ENCODE measurements around the gene SRGAP2B. TPM values are rescaled to one million over a fixed set of nuclear protein-coding genes. Genes with fewer than 3 reads are reported as not detected.
"Not testable (repeated sequence)": the region's sequence is repeated elsewhere in the genome, so short reads cannot be mapped to it uniquely, and the experiment has no call there.

Gene SRGAP2B
- total RNA-seq, 1 experiment from 2014 or later, result 22.0 TPM

DNA sequence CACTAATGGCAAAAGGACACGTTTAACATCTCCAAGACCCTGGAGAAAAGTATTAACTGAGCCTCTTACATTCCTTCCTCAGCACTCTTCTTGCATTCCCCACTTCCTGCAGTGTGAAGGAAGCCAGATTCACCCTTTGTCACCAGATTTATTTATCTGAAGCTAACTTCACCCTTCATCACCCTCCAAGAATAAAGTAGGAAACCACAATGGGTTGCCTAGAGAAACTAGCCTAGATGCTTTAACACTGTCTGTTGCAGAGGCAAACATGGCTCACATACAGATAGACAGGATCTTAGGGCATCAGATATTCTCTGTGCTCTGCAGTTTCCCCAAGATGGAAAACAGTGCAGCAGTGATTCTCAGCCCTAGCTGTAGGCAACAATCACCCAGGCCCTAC is 147.6 kb downstream of the SRGAP2B start:
- DNase-seq (ENCODE audit: low read depth), result not testable (repeated sequence)

DNA sequence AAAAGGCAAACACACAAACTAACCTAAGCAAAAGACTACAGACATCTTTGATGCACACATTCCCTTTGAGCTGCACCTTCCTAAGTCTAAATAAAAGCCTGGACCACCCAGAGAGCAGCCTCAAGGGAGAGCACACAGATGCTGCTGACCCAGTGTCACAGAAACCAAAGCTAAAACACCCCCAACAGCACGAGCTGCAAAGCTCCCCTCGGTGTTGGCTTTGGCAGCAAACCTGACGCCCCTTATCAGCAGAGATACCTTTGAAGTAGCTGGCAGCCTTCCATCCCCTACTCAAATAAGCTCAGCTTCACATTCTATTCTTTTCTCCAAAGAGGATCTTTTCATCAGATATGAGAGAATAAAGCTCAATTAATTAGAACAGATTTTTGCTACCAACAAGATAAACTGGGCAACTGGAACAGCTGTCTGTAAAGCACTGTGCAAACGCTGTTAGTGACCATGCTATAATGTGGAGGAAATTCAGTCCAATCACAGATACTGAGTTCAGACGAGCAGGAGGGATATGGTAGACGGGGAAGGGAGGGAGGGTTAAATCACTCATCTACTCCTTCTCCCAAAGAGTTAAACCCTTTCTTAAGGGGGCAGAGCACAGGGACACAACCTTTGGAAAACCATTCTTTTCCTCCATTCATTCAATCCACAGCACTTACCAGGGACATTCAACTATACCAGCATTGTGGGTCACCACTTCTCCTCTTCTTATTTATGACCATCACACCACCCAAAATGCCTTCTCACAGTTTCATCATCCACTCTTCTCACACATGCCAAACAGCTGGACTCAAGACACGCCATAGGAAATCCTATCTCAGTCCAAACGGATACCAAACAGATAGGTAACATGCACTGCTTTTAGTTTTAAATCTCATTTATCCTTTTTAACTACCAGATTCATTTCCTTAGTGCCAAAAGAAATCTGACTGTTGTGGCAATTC is 148.3 kb downstream of the SRGAP2B start:
- DNase-seq (ENCODE audit: low read depth), result not testable (repeated sequence)

DNA sequence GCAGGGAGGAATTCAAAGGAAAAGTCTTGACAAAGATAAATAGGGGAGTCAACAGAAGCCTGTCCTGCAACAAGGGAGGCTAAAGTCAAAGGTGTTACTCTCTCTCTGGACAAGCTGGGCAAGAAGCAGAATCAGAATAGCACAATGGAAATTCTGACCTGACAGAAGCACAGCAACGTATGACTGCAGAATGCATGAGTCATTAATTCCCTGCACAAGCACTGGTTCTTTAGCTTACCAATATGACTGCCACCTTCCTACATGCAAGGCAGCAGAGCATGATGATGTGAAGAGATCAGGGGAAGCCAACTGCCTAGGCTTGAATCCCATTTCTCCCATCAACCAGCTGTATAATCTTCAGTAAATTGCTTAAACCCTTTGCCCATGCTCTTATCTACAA is 153.4 kb downstream of the SRGAP2B start:
- DNase-seq (ENCODE audit: low read depth), result not testable (repeated sequence)

DNA sequence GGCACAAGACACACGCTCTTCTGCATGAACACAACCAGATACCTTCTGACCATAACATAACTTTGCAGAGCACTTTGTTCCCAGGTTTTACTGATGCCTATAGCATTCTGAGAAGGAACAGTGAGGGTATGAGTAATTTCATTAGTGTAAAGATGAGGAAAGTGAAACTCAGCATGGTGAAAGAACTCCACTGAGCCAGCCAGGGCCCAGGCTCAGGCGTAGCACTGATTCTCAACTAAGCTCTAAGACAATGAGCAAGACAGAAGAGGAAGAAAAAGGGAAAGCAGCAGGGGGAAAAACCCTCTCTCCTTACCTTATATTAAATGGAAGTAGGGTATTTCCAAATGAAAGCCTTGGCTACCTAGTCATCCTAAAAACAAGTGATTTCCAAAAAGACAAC is 155.1 kb downstream of the SRGAP2B start:
- DNase-seq (ENCODE audit: low read depth), result not testable (repeated sequence)

DNA sequence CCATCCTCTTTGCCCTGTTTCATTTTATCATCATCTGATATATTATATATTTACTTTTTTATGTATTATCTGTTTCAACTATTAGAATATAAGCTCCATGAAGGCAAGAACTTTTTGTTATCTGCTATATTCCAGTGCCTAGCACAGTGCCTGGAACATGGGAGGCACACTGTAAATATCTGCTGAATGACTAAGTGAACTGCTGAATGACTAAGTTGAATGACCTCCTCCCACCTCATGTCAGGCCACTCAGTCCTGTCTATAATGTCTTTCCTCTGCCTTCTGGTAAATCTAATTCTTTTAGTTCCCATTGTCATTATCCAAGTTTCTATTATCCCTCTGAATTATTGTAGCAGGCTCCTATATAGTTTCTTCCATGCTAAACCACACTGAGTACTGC is 156.5 kb downstream of the SRGAP2B start:
- not testable (repeated sequence) for DNase-seq (ENCODE audit: low read depth)

DNA sequence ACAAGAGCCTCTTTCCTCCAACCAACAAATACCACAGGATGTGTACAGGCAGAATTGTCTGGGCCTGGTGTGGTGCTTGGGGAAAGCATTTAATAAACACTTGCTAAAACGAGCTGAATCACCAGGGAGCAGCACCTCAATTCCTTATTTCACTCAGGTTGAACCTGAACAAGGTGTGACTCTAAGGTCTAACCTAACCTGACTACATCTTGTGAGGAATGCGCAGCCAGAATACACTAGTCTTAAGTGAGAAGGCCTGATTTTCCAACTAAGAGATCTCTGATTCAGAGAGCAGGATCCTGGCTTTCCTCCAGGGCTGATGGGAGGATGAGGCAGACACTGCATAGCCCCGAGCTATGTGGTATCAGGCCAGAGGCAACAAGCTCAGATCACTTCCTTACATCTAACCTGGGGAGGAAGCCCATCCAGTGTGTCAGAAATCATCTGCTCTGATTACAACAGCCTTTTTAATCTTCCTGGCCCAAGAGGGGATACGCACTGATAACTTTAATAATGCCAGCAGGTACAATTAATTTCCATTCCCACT is 158.9 kb downstream of the SRGAP2B start:
- not testable (repeated sequence) for DNase-seq (ENCODE audit: low read depth)

DNA sequence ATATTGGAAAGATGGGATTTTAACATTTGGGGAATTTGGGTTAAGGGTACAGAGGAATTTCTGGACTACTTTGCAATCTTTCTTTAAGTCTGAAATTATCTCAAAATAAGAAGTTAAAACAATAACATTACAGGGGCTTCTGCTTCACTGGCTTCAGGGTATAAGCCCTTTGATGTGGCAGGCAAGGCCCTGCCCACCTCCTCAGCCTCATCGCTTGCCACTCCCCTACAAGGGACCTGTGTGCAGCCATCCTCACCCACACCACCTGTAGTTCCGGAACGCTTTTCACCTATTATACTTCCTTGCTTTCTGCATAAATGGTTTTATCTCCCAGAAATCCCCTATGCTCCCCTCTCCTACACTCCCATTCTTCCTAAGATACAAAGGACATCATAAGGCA is 159.8 kb downstream of the SRGAP2B start:
- DNase-seq (ENCODE audit: low read depth), result not testable (repeated sequence)

DNA sequence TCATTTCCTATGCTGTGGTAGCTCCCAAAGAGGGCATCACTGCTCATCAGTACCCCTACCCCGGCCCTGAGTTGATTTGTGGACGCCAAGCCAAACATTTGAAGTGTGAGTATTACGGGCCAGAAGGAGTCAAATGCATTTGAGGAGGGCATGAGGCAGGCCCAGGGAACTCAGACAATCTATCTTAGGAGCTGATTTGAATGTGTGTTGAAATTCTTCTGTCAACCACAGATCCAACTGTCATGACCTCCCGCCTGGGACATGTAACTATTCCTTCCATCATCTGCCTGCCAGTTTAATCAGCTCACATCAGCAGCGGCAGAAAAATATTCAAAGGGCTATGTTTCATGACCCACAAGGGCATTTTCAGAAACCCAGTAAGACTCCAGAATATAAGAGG is 162.1 kb downstream of the SRGAP2B start:
- DNase-seq (ENCODE audit: low read depth), result not testable (repeated sequence)

DNA sequence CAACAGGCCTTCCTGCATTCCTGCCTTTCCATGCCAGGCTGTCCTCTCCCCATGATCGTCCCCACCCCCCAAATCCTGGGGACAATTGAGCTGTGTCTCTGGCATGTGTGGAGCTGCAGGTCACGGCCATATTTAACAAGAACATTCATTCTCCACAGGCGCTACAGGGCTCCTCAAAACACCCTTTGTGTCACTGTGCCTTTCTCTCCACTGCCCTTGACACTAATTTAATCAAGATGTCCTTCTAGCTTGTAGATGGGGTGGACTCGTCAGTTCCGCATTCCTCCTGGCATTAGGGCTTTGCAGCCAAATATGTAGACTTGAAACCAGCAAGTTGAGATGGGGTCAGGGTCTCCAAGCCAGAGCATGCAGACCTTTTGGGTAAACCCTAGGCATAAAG is 163.0 kb downstream of the SRGAP2B start:
- not testable (repeated sequence) for DNase-seq (ENCODE audit: low read depth)

DNA sequence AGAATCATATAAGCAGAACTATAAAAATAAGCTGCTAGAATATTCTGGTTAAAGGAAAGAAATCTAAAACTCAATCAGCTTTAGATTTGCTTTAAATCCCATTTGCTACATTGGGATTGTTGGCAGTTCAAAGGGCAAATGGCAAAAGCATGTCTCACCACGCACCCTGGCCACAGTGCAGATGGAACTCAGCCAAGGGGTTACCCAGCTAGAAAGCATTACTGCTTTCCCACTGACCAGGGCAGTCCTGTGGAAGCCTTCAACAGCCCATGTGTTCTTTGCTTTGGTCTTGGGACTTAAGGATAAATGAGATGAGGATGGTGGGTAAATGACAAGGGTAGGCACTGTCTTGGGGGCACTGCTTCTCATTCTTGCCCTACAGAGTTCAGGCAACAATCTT is 163.6 kb downstream of the SRGAP2B start:
- not testable (repeated sequence) for DNase-seq (ENCODE audit: low read depth)

DNA sequence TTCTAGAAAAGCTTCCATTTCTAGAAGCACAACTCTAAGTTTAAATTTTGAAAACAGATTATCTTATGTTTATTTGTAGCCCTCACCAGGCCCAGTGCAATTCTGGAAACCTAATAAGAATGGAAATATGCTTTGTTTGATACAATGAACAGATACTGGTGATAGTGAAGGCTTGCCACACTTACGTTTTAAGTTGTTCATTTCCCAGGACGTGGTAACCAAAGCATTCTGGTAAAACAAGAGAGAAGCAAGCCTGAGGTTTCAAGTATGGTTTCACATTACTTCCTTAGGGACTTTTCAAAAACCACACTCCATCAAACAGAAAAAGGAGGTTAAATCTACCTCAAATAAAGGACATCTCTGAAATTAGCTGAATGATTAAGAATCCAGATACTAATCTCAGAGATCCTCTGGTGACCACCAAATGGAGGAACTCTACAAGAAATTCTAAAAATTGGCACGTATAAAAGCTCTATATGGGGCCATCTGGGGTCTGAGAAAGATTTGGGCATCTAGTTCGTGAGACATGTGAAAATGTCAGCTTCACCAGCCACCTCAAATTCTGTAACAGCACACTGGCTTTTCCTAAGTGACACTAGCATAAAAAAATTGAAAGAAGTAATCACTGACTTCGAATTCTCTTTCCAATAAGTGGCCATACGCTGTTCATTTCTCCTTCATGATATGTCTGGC is 164.9 kb downstream of the SRGAP2B start:
- not testable (repeated sequence) for DNase-seq (ENCODE audit: low read depth)

DNA sequence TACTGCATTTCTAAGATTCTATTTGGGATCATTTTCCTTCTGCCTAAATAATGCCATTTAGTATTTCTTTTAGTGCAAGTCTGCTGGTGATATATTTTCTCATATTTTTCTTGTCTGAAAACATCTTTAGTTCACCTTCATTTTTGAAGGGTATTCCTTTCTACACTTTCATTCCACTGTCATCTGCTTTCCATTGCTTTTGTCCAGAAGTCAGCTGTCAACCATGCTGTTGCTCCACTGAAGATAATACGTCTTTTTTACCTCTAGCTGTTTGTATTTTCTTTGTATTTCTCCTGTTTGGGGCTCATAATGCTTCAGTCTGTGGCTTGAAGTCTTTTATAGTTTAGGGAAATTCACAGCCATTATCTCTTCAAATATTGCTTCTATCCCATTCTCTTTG is 167.8 kb downstream of the SRGAP2B start:
- DNase-seq (ENCODE audit: low read depth), result peak; percentile 1

DNA sequence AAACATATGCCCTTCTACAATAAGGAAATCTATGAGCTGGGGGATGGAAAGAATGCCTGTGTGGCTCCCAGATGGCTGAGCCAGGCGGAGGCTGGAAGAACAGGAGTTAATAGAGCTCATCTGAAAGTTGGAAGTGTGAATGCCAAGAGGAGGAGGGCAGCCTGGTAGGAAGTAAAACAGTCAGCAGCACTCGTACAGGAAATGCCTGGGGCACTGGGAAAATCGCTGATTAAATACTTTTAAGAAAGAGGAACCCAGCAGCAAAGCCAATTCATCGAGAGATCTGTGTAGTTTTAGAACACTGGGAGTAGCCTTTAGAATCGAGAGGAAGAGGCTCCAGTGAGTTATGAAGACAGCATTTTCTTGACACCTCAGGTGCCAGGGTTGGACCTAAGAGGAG is 171.5 kb downstream of the SRGAP2B start:
- not testable (repeated sequence) for DNase-seq (ENCODE audit: low read depth)

DNA sequence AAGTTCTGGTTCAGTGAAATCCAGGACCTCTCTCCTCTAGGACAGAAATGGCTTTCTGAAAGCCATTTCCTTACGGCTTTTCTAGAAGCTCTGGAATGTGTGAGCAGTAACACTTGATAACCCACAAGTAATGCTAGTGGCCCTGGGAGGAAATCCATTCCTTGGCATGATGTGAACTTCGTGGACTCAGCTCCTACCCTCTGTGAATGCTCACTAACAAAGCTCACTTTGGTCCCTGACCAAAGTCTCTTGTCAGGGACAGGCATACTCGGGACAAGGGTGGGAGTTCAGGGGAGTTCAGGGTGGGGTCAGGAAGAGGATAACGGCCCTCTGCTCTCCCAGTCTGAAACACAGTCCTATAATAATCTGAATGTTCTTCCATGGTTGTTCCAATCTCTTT is 172.3 kb downstream of the SRGAP2B start:
- DNase-seq (ENCODE audit: low read depth), result peak; percentile 0

DNA sequence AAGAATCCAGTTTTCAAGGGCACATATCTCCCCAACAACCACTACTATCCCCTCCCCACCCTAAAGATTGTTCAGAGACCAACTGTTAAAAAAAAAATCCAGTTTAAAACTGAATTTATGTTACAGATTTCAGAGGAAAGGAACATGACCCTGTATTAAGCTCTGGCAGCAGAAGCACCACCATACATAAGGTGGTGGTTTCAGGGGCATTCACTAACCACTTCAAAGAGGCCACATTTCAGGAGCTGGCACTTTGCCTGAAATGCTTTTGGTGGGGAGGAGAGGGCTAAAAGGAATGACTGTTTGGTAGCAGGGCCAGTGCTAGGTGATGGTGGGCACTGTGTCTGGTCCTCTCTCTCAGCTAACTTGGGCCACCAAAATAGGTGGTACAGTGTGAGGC is 176.0 kb downstream of the SRGAP2B start:
- not testable (repeated sequence) for DNase-seq (ENCODE audit: low read depth)

DNA sequence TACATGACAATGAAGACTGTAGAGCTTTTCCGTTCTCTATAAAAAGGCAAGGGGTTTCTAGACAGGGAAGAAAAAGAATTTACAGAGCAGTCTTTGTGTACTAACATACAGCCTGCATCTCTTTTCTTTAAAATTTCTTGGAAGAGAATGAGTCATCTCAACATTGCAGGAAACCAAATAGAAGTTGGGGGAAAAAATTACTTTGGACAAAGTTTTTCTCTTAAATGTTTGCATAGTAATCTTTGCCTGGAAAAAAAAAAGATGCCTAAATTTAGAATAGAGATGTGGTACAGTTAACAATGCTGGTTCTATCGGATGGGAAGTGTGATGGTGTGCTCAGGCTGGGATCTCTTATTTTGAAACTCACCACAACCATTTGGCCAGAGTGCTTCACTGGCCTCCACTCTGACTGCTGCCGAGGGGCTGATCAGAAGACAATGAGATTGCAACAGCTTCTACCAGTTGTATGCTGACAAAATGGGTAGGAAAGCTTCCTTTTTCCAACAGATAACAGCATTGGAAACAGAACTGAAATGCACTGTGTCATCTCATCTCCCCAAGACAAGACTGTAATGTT is 177.0 kb downstream of the SRGAP2B start:
- DNase-seq (ENCODE audit: low read depth), result not testable (repeated sequence)

DNA sequence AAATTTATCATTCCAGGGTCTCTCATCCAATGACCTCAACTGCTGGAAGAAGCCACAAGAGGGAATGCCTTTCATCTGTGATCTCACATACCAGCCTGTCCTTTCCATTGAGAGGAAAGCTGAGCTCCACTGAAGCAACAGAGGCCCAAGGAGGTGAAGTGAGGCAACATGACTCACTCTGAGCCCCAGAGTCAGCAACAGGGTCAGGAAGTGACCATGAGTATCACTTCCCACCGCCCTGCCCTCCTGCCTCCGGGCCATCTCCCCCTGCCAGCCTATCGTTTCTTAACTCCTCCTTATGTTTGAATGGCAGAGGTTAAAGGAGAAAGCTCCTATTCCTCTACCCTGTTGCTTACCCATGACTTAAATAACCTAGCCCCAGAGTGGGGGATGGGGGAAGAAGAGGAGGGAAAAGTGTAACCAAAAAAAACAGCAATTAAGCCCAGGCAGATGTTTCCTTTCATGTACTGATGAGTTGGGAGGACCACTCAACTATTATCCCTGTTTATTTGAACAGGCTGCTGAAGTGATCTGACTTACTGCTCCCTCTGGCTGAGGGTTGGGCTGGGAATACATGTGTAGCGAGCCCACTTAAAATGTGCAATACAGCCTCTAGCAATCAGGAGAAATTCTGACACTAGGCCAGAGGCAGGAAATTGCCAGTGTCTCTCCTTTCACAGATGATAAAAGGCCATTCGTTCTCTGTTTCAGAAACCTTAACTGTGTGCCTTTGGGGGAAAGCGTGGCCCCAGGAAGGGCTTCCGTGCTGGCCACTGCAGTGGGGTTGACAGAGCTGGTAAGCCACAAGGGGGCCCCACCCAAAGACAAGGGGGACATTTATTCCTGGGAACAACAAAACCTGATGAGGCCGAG is 177.7 kb downstream of the SRGAP2B start:
- not testable (repeated sequence) for DNase-seq (ENCODE audit: low read depth)

DNA sequence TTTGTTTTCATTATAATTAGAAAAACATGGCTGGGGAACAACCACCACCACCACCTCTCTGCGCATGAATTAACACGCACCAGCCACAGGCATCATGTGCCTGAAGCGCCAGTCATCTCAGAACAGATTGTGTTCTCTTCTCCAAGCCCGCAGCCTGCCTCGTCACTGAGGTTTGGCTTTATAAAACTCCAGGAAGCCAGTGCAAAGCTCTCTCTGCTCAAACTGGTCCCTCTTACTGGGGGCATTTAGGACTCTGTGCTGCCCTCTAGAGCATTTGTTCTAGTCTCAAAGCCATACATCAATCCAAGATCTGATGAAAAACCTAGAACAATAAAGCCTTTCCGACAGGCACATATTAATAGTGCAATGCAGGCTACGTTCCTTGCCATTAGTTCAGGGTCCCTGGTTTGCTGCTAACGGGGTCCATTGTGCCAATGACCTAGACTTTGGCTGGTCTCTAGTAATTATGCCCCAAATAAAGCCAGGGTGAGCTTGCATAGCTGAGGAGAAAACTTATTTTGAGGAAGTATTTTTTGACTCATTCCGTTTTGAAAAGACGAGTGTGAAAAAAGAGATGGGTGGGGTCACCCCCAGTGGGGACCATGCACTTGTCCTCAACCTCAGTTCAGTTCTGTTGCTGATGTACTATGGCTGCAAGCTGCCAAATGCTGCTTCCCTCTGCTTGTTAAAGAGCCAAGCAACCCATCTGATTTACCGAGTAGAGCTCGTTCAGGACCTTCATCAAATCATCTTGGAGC is 181.0 kb downstream of the SRGAP2B start:
- not testable (repeated sequence) for DNase-seq (ENCODE audit: low read depth)

DNA sequence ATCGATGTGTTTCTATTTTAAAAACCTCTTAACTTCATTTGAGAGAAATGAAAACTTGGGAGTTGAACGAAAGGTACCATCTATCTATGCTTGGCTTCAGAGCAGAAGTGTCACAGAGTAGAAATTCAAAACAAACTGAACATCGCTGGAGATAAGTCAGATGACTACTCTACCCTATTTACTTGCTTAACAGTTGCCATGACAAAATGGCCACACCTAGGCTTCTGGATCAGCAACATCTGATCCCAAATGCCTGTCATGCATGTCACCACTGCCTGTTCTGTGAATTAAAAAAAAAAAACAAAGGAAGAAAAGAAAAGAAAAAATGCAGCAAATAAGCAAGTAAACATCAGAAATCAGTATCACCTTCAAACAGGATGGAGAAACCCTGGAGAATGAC is 181.7 kb downstream of the SRGAP2B start:
- DNase-seq (ENCODE audit: low read depth), result not testable (repeated sequence)

DNA sequence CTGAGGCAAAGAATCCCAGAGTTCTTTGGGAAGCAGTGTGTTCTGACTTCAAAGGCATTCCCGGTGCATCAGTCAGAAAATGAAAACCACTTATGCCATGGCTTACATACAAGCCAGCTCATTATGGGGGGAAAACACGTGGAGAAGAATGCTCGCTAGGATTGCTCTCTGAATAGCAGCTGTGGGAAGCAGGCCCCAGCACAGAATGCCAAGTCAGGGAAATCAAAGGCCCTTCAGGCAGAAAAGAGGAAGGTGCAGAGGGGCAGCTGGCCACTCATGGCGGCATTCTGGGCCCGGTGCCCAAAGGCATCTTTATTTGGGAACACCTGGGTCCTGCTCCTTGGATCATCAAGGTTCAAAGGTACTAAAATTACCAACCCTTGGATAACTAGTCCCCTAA is 184.4 kb downstream of the SRGAP2B start:
- DNase-seq (ENCODE audit: low read depth), result not testable (repeated sequence)

Measured in Daoy (cell line).